SU-DHL-6 (cell line): ENCODE measurements around the gene ANGPTL2.

Experiments
- EZH2phosphoT487 ChIP-seq: fragments of 200-600 bp; sonication (generic), shearing (Covaris generic); conservative IDR thresholded peaks from 2 replicates; pipeline ENCODE4 v1.6.1; 2018; ENCODE audit warnings: mild to moderate bottlenecking, antibody characterized with exemption, low read length, moderate library complexity, mixed read lengths
- TF ChIP-seq, protein P1 (sequence below): fragments of 200-600 bp; sonication (generic); IDR thresholded peaks from one replicate; pipeline ENCODE4 v1.5.1; 2017; ENCODE audit warnings: antibody characterized with exemption, mild to moderate bottlenecking, low read length, moderate library complexity; ENCODE audit not compliant: insufficient read depth, poor library complexity, severe bottlenecking

DNA sequence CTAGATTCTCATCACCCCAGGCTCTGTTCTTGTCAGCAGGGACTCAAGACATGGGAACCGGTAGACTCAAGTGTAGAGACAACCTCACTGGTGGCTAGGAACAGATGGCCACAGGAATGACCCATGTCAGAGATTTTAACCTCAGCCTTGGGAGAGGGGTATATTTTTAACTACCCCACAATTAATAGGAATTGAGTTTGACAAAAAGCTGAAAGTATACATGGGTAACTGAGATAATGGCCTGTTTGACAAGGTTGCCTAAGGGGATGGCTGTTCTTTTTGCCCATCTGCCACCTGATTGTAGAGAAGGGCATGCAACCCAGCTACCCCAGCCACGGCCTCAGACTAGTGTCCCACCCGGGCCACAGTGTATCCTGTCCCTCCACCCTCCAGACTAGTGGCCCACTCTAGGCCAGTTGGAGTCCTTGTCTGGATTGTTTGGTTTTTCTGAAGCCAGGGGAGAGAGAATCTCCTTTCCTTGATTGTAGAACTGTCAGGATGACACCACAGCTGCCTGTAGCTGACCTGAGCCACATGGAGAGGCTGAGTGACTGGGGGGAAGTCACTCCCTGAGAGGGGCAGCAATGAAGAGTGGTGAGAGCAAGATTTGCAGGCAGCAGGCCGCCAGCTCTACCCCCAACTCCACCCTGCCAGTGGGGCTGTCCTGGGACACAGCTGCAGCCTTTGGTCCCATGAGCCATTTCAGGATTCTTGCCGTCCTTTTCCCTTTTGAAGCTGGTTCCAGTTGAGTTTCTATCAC lies 14.6 kb upstream of the ANGPTL2 start:
- TF ChIP-seq, protein P1, sequence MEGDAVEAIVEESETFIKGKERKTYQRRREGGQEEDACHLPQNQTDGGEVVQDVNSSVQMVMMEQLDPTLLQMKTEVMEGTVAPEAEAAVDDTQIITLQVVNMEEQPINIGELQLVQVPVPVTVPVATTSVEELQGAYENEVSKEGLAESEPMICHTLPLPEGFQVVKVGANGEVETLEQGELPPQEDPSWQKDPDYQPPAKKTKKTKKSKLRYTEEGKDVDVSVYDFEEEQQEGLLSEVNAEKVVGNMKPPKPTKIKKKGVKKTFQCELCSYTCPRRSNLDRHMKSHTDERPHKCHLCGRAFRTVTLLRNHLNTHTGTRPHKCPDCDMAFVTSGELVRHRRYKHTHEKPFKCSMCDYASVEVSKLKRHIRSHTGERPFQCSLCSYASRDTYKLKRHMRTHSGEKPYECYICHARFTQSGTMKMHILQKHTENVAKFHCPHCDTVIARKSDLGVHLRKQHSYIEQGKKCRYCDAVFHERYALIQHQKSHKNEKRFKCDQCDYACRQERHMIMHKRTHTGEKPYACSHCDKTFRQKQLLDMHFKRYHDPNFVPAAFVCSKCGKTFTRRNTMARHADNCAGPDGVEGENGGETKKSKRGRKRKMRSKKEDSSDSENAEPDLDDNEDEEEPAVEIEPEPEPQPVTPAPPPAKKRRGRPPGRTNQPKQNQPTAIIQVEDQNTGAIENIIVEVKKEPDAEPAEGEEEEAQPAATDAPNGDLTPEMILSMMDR, result no peak
- no peak for TF ChIP-seq EZH2phosphoT487
